Measurements from ENCODE around the gene IL4R.

DNA sequence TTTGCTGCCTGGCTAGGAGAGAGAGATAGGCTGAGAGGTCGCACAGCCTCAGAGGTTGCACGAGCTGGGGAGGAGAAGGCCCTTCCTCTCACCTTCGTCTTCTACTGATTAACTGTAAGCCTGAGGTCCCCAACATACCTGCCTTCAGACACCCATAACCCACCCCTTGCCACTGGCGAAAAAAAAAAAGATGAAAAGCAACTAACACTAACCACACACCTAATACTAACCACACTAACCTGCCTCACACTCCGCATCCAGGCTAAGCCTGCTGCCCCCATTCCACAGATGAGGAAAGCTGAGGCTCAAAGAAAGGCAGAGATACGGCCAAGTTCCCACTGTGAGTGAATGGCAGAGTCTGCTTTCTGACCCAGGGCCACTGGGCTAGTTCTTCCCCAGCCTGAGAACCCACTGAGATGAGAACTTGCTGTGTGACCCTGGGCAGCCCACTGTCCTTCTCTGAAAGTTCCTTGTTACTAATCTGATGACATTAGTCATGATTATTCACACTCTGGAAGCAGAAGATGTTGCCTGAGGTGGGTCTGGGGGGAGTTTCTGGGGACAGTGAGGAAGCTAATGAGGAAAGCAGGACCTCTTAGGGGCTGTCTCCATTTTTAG, 92.8 kb downstream of the IL4R start:
- TF ChIP-seq CTCF (IDR thresholded peaks at IDR 0.05), result no peak
- TF ChIP-seq POLR2A (IDR thresholded peaks at IDR 0.05), result no peak
